Left hindlimb (tissue), 1 donor: ENCODE measurements around the gene NEK5.

Experiments
- DNase-seq: peaks from one replicate; pipeline ENCODE4 v3.0.0-alpha.2; 2018

Gene NEK5

DNA sequence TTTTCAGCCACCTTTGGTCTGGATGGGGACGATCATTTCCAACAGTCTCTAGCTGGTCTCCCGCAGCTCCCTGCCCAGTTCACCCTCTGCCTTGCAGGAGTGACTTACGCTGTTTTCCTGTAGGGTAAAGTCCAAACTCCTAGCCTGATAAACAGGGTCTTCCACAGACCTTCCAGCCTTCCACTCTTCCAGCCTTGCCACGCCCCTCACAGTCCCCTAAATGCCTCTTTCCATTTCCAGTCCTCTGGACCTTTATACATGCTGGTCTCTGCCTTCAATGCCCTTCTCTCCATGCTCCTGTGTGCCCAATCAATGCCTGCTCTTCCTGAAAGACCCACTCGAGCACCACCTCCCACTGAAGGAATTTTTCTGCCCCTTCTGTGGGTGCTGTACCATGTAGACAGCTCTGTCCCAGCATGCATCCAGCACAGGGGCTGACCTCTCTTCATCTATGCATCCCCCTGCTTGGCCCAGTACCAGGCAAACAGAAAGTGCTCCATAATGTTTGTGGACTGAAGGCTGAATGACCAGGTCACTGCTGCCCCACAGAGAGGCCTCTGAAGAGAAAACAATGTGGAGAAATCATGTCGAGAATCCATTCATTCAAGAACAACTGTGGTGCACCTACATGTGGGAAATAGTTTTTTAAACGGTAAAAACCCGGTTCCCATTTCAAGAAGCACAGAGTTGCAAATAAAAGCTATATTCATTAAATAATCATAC lies 122.2 kb downstream of the NEK5 start:
- DNase-seq, result no peak

DNA sequence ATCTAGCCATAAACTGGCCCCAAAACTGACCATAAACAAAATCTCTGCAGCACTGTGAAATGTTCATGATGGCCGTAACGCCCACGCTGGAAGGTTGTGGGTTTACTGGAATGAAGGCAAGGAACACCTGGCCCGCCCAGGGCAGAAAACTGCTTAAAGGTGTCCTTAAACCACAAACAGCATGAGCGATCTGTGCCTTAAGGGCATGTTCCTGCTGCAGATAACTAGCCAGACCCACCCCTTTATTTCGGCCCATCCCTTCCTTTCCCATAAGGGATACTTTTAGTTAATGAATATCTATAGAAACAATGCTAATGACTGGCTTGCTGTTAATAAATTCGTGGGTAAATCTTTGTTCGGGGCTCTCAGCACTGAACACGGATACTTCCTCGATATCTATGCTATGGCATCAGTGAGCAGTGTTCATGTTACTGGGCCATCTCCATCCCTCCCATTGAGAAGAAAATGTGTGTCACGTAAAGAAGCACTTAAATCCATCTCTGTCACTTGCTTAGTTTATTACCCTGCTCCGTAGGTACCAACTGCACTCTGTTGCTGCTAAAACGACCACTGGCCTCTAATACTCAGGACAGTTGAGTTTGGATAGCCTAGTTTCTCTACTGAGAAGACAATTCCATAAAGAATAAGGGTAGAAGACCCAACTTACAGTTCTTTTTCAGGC lies 122.9 kb downstream of the NEK5 start:
- no peak for DNase-seq

GRCh38 chr13:52004511-52005170 lies 124.2 kb downstream of the NEK5 start:
- no peak for DNase-seq

- no peak for DNase-seq
Observed at GRCh38 chr13:52003541-52003940, 125.3 kb downstream of the NEK5 start.

GRCh38 chr13:52002361-52002760 lies 126.5 kb downstream of the NEK5 start:
- DNase-seq, result no peak

DNA sequence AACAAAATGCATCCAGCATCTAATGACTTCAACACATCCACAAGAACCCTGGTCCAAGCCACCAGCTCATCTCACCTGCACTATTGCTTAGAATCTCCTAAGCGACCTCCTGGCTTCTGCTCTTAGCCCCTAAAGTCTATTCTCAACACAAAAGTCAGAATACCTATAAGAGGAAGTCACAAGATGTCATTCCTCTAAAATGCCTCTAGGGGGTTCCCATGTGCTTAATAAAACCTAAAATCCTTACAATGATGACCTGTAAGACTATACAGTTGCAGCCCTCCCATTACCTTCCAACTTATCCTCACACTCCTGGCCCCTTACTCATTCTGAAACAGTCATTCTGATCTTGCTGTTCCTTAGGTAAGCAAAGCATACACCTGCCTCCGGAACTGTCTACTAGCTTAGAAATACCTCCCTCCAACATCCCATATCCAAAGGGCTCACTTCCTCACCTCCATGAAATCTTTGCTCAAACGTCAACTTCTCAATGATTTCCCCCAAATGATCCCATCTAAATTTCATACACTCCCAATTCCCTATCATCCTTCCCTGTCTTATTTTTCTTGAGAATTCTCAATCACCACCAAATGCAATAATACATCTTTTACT lies 127.6 kb downstream of the NEK5 start:
- no peak for DNase-seq

DNA sequence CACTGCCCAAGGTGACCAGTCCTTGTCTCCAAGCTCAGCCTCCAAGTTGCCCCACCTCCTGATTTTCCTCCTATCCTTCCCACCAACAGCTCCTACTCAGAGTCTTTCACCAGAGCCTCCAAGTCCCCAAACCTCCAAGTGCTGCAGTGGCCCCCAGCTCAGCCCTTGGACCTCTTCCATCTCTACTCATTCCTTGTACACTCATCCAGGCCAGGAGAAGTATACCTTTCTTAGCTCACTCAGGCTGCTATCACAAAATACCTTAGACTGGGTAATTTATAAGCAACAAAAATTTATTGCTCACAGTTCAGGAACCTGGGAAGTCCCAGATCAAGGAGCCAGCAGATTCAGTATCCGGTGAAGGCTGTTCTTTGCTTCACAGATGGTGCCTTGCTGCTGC lies 129.0 kb downstream of the NEK5 start:
- DNase-seq, result no peak

DNA sequence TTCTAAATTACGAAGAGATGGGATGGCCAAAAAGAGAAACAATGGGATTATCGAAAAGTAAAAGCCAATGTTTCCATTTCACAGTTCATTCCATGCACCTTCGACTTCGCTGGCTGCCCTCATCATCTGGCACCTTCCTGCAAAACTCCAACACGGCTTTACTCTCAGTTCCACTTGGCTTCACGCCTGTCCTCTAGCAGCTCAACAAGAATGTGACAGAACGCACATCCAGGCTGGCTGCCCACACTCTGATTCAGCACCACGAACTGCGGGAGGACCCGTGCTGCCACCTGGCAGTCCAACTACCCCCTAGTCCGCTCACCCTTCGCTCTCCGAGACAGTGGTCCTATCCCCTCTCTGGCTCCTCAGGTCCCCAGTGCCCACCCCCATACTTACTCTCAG lies 129.4 kb downstream of the NEK5 start:
- DNase-seq, result peak; percentile 59

DNA sequence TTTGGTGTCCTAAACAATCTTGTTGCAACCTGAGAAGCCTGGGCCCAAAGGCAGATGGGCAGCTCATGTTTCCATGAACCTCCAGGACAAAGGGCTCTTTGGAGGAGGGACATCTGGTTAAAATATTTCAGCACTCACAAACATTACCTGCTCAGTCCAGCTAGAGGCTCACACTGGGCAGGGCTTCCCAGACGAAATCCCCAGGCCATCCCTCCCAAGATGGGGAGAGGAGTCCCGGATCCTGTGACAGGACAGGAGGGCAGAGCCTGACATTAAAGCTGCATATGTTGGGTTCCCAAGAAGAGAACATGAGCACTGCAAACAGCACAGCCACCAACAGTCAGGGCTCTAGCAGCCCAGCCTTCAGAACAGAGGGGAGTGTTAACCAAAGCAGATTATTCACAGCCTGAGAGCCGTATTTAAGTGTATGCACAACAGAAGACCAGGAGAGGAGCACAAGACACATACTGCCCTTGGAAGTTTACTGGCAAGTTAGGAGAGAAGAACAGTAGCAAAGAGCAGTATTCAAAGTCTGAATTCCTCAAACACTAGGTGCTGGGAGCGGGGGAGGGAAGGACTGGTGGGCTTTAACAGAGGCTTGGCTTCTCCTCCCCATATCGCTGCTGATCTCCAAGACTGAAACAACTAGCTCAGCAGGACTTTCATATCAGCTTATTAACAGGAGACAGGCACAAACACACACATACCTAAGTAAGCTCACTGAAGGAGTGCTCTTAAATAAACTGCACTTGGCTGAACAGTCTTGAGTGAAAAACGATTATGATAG lies 130.0 kb downstream of the NEK5 start:
- no peak for DNase-seq

GRCh38 chr13:51997641-51998330 lies 131.1 kb downstream of the NEK5 start:
- DNase-seq, result no peak

DNA sequence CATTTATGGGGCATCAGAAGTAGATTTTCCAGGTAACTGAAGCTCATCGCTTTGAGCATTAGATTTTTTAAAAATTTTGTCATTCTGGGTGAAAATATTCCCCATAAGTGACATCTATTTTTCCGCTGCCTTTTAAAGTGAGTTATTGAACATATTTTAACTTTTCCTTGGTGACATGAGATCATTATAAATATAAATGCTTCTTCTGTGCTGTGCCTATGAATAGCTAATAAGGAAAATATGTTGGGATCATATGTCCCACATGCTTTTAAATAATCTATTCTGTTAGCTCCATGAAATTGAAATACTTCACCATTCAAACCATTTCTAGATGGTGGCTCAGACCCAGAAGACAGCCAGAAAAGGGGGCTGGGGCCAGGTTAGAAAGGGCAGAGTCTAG lies 131.7 kb downstream of the NEK5 start:
- DNase-seq, result no peak

- DNase-seq, result no peak
Observed at GRCh38 chr13:51996641-51997040, 132.2 kb downstream of the NEK5 start.

GRCh38 chr13:51995677-51996551 lies 133.0 kb downstream of the NEK5 start:
- no peak for DNase-seq

DNA sequence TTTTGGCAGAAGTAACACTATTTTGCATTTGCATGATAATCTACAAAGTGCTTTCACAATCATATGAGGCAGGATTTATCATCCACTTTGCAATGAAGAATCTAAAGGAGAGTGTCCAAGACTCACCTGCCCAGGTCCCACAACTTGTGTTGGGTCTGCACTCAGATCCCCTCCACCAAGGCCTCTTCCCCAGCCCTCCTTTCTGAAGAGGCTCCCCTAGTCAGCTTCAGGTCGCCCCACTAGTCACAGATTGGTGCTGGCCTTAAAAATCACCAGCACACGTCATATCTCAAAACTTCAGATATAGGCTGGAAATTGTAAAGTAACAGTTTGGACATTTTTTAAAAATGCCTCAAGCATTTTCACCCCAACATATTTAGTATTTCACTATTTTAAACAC lies 135.2 kb downstream of the NEK5 start:
- DNase-seq, result no peak

- DNase-seq, result no peak
Observed at GRCh38 chr13:51988988-51989618, 139.8 kb downstream of the NEK5 start.
